H1 (cell line): ENCODE results near the gene ZNF512. TPM values are rescaled to one million over a fixed set of nuclear protein-coding genes. Genes with fewer than 3 reads are reported as not detected.
"Not testable (repeated sequence)": the region's sequence is repeated elsewhere in the genome, so short reads cannot be mapped to it uniquely, and the experiment has no call there.

Source experiments
- CTCF ChIA-PET: fragments of 300-600 bp; sonication (Branson Sonifier 250); formaldehyde crosslinking; loops from one replicate; lab custom pipeline; 2021; ENCODE audit not compliant: partially characterized antibody; lab: Charles Lee
- POLR2A ChIA-PET: fragments of 300-600 bp; sonication (Branson Sonifier 250); formaldehyde crosslinking; loops from one replicate; lab custom pipeline; 2021; ENCODE audit warnings: inconsistent platforms; ENCODE audit not compliant: partially characterized antibody; lab: Charles Lee
- DNase-seq, 2 experiments: peaks; one replicate each; pipeline versions ENCODE4 v3.0.0 to v3.0.0-alpha.2; 2010 to 2022; ENCODE audit warnings: low spot score in 2 of 2, low read depth in 1 of 2, mixed read lengths in 1 of 2
- FAIRE-seq: peaks from 2 replicates; lab custom pipeline; 2011; peaks lifted over from hg19 to GRCh38; lab: Jason Lieb, UNC
- H2AFZ ChIP-seq: 2 replicates; pipeline ENCODE4 v1.8.1; 2012; ENCODE audit warnings: low read length, inconsistent platforms
- H2AK5ac ChIP-seq: 2 replicates; pipeline ENCODE4 v1.6.1; 2013; ENCODE audit warnings: low read depth, low read length
- H2BK120ac ChIP-seq: replicated peaks from 2 replicates; pipeline ENCODE3; 2013; ENCODE audit warnings: low read depth, low read length, inconsistent platforms
- H2BK12ac ChIP-seq: 2 replicates; pipeline ENCODE4 v1.6.1; 2013; ENCODE audit warnings: low read depth, low read length
- H2BK15ac ChIP-seq: 2 replicates; pipeline ENCODE4 v1.6.1; 2013; ENCODE audit warnings: low read length
- H2BK20ac ChIP-seq: 2 replicates; pipeline ENCODE4 v1.6.1; 2013; ENCODE audit warnings: low read length
- H2BK5ac ChIP-seq: 2 replicates; pipeline ENCODE4 v1.6.1; 2013; ENCODE audit warnings: low read depth, low read length
- H3K14ac ChIP-seq: 2 replicates; pipeline ENCODE4 v1.6.1; 2013; ENCODE audit warnings: inconsistent platforms; ENCODE audit not compliant: insufficient read length
- H3K18ac ChIP-seq: 2 replicates; pipeline ENCODE4 v1.6.1; 2013; ENCODE audit warnings: low read length; ENCODE audit errors: extremely low read depth
- H3K23ac ChIP-seq: 2 replicates; pipeline ENCODE4 v1.6.1; 2013; ENCODE audit warnings: inconsistent platforms; ENCODE audit not compliant: insufficient read length
- H3K23me2 ChIP-seq: 2 replicates; pipeline ENCODE4 v1.6.1; 2013; ENCODE audit warnings: low read depth, low read length
- H3K27ac ChIP-seq: 2 replicates; pipeline ENCODE4 v1.6.1; 2011; ENCODE audit warnings: low read depth, low read length, inconsistent platforms
- H3K27me3 ChIP-seq, 4 experiments: replicated peaks in 1 of 4; 1 replicate in 1 of 4; 2 replicates in 3 of 4; pipeline versions ENCODE4 v1.6.1 to v1.8.1; 2011 to 2013; ENCODE audit warnings: low read length in 3 of 4, mild to moderate bottlenecking in 3 of 4, inconsistent platforms in 2 of 4, mixed read lengths in 2 of 4, moderate library complexity in 1 of 4; ENCODE audit not compliant: control insufficient read depth in 3 of 4, insufficient read depth in 3 of 4; ENCODE audit errors: extremely low read depth in 1 of 4
- H3K36me3 ChIP-seq, 4 experiments: 2 replicates each; pipeline versions ENCODE4 v1.6.1 to v1.8.1; 2011 to 2013; ENCODE audit warnings: mild to moderate bottlenecking in 4 of 4, low read length in 3 of 4, moderate library complexity in 2 of 4, control low read depth in 1 of 4, inconsistent platforms in 1 of 4; ENCODE audit not compliant: insufficient read depth in 4 of 4, control insufficient read depth in 2 of 4
- H3K4ac ChIP-seq: replicated peaks from 2 replicates; pipeline ENCODE3; 2013; ENCODE audit warnings: low read length, low read depth, mixed read lengths, inconsistent platforms; ENCODE audit not compliant: insufficient read length
- H3K4me1 ChIP-seq, 4 experiments: replicated peaks in 1 of 4; 1 replicate in 1 of 4; 2 replicates in 3 of 4; pipeline versions ENCODE4 v1.6.1 to v1.8.1; 2011 to 2013; ENCODE audit warnings: low read length in 3 of 4, inconsistent platforms in 2 of 4, mixed read lengths in 1 of 4; ENCODE audit not compliant: insufficient read depth in 4 of 4, control insufficient read depth in 3 of 4
- H3K4me2 ChIP-seq, 2 experiments: 2 replicates each; pipeline versions ENCODE4 v1.6.1 to v1.8.1; 2011 to 2013; ENCODE audit warnings: low read depth in 2 of 2, low read length in 2 of 2, control low read depth in 1 of 2, inconsistent platforms in 1 of 2, mild to moderate bottlenecking in 1 of 2; ENCODE audit not compliant: insufficient read depth in 1 of 2
- H3K4me3 ChIP-seq, 4 experiments: fragments of 200-600, 300-600 bp in 1 of 4; sonication (generic), shearing (Covaris generic), sonication (Bioruptor Twin) in 1 of 4; 2 replicates each; pipeline versions ENCODE4 v1.5.1 to v1.8.1; 2011 to 2016; ENCODE audit warnings: low read length in 4 of 4, low read depth in 3 of 4, control low read depth in 2 of 4, inconsistent platforms in 2 of 4, mild to moderate bottlenecking in 2 of 4, mixed read lengths in 1 of 4, moderate library complexity in 1 of 4; ENCODE audit not compliant: insufficient read depth in 2 of 4; ENCODE audit errors: extremely low read depth in 1 of 4
- H3K56ac ChIP-seq: replicated peaks from 2 replicates; pipeline ENCODE3; 2013; ENCODE audit warnings: low read depth, mild to moderate bottlenecking, mixed read lengths, low read length, inconsistent platforms; ENCODE audit not compliant: insufficient read length
- H3K79me1 ChIP-seq: 2 replicates; pipeline ENCODE4 v1.6.1; 2013; ENCODE audit warnings: low read depth, low read length, control low read depth
- H3K79me2 ChIP-seq, 2 experiments: 2 replicates each; pipeline versions ENCODE4 v1.6.1 to v1.8.1; 2012 to 2013; ENCODE audit warnings: low read length in 2 of 2, mild to moderate bottlenecking in 2 of 2, inconsistent platforms in 1 of 2; ENCODE audit not compliant: insufficient read depth in 2 of 2, control insufficient read depth in 1 of 2
- H3K9ac ChIP-seq, 4 experiments: replicated peaks in 1 of 4; 1 replicate in 1 of 4; 2 replicates in 3 of 4; pipeline versions ENCODE4 v1.6.1 to v1.8.1; 2011 to 2013; ENCODE audit warnings: low read depth in 3 of 4, low read length in 3 of 4, control low read depth in 2 of 4, mild to moderate bottlenecking in 2 of 4, moderate library complexity in 2 of 4, inconsistent platforms in 1 of 4; ENCODE audit errors: extremely low read depth in 1 of 4
- H3K9me3 ChIP-seq, 2 experiments: 2 replicates each; pipeline versions ENCODE4 v1.6.1 to v1.8.1; 2012 to 2013; ENCODE audit warnings: mild to moderate bottlenecking in 2 of 2, moderate library complexity in 2 of 2, control low read depth in 1 of 2, inconsistent platforms in 1 of 2, low read depth in 1 of 2, low read length in 1 of 2, mixed read lengths in 1 of 2; ENCODE audit not compliant: insufficient read depth in 2 of 2
- H4K20me1 ChIP-seq, 2 experiments: replicated peaks in 1 of 2; 2 replicates each; pipeline versions ENCODE3 to v1.8.1; 2011 to 2013; ENCODE audit warnings: inconsistent platforms in 2 of 2, low read length in 2 of 2, mild to moderate bottlenecking in 1 of 2; ENCODE audit not compliant: insufficient read depth in 2 of 2, control insufficient read depth in 1 of 2
- H4K5ac ChIP-seq: 2 replicates; pipeline ENCODE4 v1.6.1; 2013; ENCODE audit warnings: low read length, low read depth, mixed read lengths, inconsistent platforms; ENCODE audit not compliant: insufficient read length
- H4K8ac ChIP-seq: 2 replicates; pipeline ENCODE4 v1.8.0; 2013; ENCODE audit warnings: mild to moderate bottlenecking, moderate library complexity, low read length, inconsistent platforms; ENCODE audit not compliant: insufficient read depth; ENCODE audit errors: extremely low read depth
- H4K91ac ChIP-seq: replicated peaks from 2 replicates; pipeline ENCODE3; 2013; ENCODE audit warnings: low read length, mixed read lengths, inconsistent platforms; ENCODE audit not compliant: insufficient read length
- WGBS, 2 experiments: shearing (Covaris generic) in 1 of 2; methylation state at CpG; one replicate each; pipeline versions ENCODE4 v1.1.6 to v1.1.7; 2013 to 2015; ENCODE audit warnings: low lambda C conversion rate in 2 of 2, mixed read lengths in 2 of 2, inconsistent platforms in 1 of 2, low coverage in 1 of 2, missing lambda C conversion rate in 1 of 2; ENCODE audit not compliant: insufficient replicate concordance in 2 of 2, insufficient coverage in 1 of 2, insufficient read length in 1 of 2; ENCODE audit errors: extremely low coverage in 1 of 2, missing lambda C conversion rate in 1 of 2; 5-methylcytosine and 5-hydroxymethylcytosine counted together
- polyA plus RNA-seq, 7 experiments: library from polyadenylated mRNA; depleted of rRNA in 3 of 7; stranded (reverse) in 5 of 7; unstranded in 2 of 7; fragments of >200 nt in 5 of 7; fragments of 200-250 nt in 2 of 7; gene quantifications; 1 replicate in 5 of 7; 2 replicates in 1 of 7; 4 replicates in 1 of 7; pipeline versions ENCODE4 v1.2.1 to v1.2.3, GENCODE V29; 2011 to 2013; ENCODE audit warnings: missing spikeins in 2 of 7, mixed read lengths in 2 of 7
- total RNA-seq: library from RNA; stranded (reverse); fragmentation: NEBNext Ultra II Directional; extraction: Animal tissue kit (Norgen Biotek cat#: 25700); gene quantifications from 2 replicates; pipeline ENCODE4 v1.2.1, GENCODE V29; 2021

ZNF512 gene
- total and polyA plus RNA-seq, 2 of the 8 experiments (the other 6 are each of a cell fraction or from before 2014, with no cell fraction given), result 17.6 to 37.9 TPM

GRCh38 chr2:27626921-27627320 is 44.1 kb downstream of the ZNF512 start:
- H2BK15ac ChIP-seq, H3K23me2 ChIP-seq, H3K27ac ChIP-seq, H3K4me1 ChIP-seq, H2BK5ac ChIP-seq, DNase-seq, H3K23ac ChIP-seq, H4K20me1 ChIP-seq, H3K27me3 ChIP-seq, H4K91ac ChIP-seq, H3K4me2 ChIP-seq, H2BK20ac ChIP-seq, H2AK5ac ChIP-seq, H3K79me1 ChIP-seq, H3K4ac ChIP-seq, H3K14ac ChIP-seq, H3K4me3 ChIP-seq, H3K9ac ChIP-seq, CTCF ChIA-PET, H3K18ac ChIP-seq, H2BK12ac ChIP-seq, H3K9me3 ChIP-seq, H4K8ac ChIP-seq, H2AFZ ChIP-seq, H4K5ac ChIP-seq, H2BK120ac ChIP-seq, FAIRE-seq, H3K56ac ChIP-seq: not testable (repeated sequence)
- H3K79me2 ChIP-seq, result peaks cover 0 to 14% of the 10 kb centered on the region in 2 experiments; a peak in 2 of 4 replicates
- WGBS, 2 experiments, result 89% methylated on average over 3 of the region's 3 CpGs; no CpG with 5 or more reads in 1 of the 2 experiments
- peaks cover 6 to 29% (median 9%) of the 10 kb centered on the region in 4 experiments; a peak in 7 of 8 replicates for H3K36me3 ChIP-seq
- POLR2A ChIA-PET, result interaction anchor here (1.3 to 1.5 kb wide), 3 partner anchors 9 to 40 kb away, joined by 3 to 4 read pairs (median 3); no protein-coding TSS in a partner anchor
